Right atrium auricular region (tissue), 2 donors: ENCODE results near the gene ZMIZ1. TPM values are rescaled to one million over a fixed set of nuclear protein-coding genes. Genes with fewer than 3 reads are reported as not detected.

Experiments
- DNase-seq: peaks from one replicate; pipeline ENCODE4 v3.0.0-alpha.2; 2019; ENCODE audit warnings: low spot score
- H3K27ac ChIP-seq, 2 donors: fragments of 200-600 bp; sonication (generic); 1 replicate in 1 of 2; 2 replicates in 1 of 2; pipeline ENCODE4 v1.5.1; 2016 to 2019
- H3K27me3 ChIP-seq, 2 donors: fragments of 200-600 bp; sonication (generic); one replicate each; pipeline versions ENCODE4 v1.5.1 to v1.6.0; 2017 to 2019
- H3K36me3 ChIP-seq: fragments of 200-600 bp; sonication (generic); one replicate; pipeline ENCODE4 v1.5.1; 2016
- H3K4me1 ChIP-seq, 2 donors: fragments of 200-600 bp; sonication (generic); one replicate each; pipeline versions ENCODE4 v1.5.1 to v1.6.0; 2017 to 2019
- H3K4me3 ChIP-seq, 2 donors: fragments of 200-600 bp; sonication (generic); 1 replicate in 1 of 2; 2 replicates in 1 of 2; pipeline ENCODE4 v1.5.1; 2017 to 2019; ENCODE audit warnings: mild to moderate bottlenecking in 1 of 2, moderate library complexity in 1 of 2
- H3K9me3 ChIP-seq, 2 donors: fragments of 200-600 bp; sonication (generic); one replicate each; pipeline ENCODE4 v1.5.1; 2019
- total RNA-seq, 2 donors: library from RNA; depleted of rRNA; stranded (reverse); fragments of >200 nt; gene quantifications; one replicate each; pipeline ENCODE4 v1.1.0, GENCODE V29; 2016
- TF ChIP-seq, protein P1 (sequence below), 2 donors: fragments of 200-600 bp; sonication (generic); IDR thresholded peaks; one replicate each; pipeline ENCODE4 v1.5.1; 2019; ENCODE audit warnings: antibody characterized with exemption in 2 of 2

ZMIZ1 gene
- total RNA-seq, 2 donors from 2014 or later, result 59.3 to 71.0 TPM

DNA sequence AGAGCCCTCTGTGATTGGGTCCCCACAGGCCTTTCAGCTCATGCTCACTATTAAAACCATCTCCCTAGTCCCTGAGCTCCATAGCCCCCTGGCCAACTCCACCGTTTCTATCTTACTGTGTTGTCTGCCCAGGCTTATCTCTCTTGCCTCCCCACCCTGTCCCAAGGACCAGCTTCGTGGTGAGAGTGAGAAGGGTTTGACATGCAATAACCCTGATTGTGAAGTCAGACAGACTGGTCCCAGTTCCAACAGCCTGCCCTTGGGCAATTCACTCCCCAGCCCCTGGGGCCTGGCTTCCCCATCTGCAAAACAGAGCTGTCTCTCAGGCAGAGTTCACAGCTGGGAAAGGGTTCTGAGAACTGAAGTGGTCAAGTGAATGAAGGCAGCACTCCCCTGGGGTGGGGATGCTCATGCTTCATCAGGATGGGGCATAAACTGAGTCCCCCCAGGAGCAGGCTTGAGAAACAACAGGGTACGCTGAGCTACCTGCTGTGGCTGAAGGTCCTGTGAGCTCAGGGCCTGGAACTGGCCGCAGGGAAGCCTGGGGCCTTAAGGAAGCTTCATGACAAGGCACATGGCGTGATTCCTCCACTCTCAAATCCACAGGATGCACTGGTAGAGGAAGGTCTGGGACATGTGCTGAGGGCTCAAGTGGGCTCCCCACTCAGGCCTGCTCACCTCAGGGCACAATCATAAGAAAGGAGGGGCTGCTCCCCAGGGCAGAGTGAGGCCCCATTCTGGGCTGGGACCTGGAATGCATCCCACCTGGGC, 276.7 kb downstream of the ZMIZ1 start:
- no peak for DNase-seq
- Histone ChIP-seq H3K36me3 (peaks cover 14% of the 10 kb centered on the region), H3K4me3 (no peak overlapping the region), H3K27me3 (no peaks in the 10 kb centered on the region), H3K4me1 (peaks cover 3 to 34% of the 10 kb centered on the region in 2 donors), H3K9me3 (no peaks in the 10 kb centered on the region), H3K27ac (no peak overlapping the region)
- TF ChIP-seq, protein P1, sequence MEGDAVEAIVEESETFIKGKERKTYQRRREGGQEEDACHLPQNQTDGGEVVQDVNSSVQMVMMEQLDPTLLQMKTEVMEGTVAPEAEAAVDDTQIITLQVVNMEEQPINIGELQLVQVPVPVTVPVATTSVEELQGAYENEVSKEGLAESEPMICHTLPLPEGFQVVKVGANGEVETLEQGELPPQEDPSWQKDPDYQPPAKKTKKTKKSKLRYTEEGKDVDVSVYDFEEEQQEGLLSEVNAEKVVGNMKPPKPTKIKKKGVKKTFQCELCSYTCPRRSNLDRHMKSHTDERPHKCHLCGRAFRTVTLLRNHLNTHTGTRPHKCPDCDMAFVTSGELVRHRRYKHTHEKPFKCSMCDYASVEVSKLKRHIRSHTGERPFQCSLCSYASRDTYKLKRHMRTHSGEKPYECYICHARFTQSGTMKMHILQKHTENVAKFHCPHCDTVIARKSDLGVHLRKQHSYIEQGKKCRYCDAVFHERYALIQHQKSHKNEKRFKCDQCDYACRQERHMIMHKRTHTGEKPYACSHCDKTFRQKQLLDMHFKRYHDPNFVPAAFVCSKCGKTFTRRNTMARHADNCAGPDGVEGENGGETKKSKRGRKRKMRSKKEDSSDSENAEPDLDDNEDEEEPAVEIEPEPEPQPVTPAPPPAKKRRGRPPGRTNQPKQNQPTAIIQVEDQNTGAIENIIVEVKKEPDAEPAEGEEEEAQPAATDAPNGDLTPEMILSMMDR (IDR thresholded peaks at IDR 0.05), result no peak

DNA sequence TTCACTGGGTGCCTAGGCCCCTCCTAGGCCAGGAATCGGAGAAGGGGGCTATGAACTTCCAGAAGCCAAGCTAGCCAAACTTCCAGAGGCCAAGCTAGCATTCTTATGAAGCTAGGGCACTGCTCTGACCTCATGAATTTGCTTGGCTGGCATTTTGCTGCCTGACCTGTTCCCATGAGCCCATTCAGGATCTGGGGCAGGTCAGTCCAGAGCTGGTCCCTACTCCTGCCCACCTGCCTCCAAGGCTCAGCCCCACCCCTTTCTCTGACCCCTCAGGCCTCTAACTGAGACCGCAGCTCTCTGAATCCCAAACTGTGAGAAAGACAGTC, 277.2 kb downstream of the ZMIZ1 start:
- H3K27me3 ChIP-seq, result no peaks in the 10 kb centered on the region
- TF ChIP-seq, protein P1 (IDR thresholded peaks at IDR 0.05), result no peak
- no peaks in the 10 kb centered on the region for H3K9me3 ChIP-seq
- no peak overlapping the region for H3K4me3 ChIP-seq
- peaks cover 19% of the 10 kb centered on the region for H3K36me3 ChIP-seq
- no peak overlapping the region for H3K27ac ChIP-seq
- DNase-seq, result no peak
- peaks cover 3 to 34% of the 10 kb centered on the region in 2 donors for H3K4me1 ChIP-seq

DNA sequence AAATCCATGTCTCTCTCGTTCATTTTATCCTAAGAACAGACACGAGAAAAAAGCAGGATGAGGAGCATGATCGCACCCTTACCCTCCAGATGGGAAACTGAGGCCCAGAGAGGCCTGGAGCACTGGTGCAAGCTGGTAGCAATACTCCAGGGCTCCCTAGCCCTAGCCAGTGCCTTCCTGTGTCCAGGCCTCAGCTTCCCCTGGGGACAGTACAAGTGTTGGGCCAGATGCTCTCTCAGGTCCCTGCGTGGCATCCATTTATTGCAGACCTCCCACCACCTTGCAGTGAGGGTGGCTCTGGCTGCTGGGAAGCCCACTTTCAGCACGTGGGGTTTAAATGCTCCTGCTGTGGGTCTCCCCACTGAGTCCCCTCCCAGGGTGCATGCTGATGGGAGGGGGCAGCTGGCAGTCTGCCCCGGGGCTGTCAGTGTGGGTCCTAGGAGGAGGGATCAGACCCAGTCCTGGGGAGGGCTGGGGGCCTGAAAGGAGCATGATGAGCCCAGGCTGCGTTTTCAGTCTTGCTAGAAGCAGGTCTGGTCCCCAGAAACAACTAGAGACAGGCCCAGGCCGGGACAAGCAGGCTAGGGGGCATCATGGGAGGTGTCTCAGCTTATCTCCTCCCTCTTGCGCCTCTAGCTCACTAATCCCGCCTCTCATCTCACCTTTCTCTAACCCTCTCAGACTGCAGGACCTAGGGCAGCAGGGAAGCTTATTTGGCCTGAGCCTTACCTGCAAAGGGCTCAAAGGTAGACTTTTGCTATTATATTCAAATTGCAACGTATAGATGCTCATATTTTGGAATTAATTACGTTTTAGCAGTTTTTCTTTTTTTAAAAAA, 277.8 kb downstream of the ZMIZ1 start:
- DNase-seq, result no peak
- H3K27me3 ChIP-seq, result no peaks in the 10 kb centered on the region
- H3K4me3 ChIP-seq, result peak overlapping the region in 1 of 2 donors; percentile 87
- peaks cover 3 to 34% of the 10 kb centered on the region in 2 donors for H3K4me1 ChIP-seq
- peaks cover 26% of the 10 kb centered on the region for H3K36me3 ChIP-seq
- H3K27ac ChIP-seq, result peak overlapping the region in 1 of 2 donors; percentile 94
- no peaks in the 10 kb centered on the region for H3K9me3 ChIP-seq
- TF ChIP-seq, protein P1 (IDR thresholded peaks at IDR 0.05), result no peak

DNA sequence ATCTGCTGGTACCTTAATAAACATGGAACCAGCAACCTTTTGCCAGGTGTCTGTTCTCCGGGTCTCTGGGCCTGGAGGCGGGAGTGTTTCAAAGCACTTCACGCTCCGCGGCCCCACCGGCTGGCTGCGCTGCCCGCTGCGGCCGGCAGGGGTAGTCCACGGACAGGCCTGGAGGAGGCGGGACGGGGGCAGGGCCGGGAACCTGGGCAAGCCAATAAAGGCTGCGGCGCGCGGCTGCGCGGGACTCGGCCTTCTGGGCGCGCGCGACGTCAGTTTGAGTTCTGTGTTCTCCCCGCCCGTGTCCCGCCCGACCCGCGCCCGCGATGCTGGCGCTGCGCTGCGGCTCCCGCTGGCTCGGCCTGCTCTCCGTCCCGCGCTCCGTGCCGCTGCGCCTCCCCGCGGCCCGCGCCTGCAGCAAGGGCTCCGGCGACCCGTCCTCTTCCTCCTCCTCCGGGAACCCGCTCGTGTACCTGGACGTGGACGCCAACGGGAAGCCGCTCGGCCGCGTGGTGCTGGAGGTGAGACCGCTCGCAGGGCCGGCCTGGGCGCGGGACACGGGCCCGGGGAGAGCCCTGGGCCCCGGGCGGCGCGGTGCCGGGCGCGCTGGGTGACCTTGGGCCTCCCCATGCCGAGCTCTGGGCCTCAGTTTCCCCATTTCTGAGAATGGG, 278.6 kb downstream of the ZMIZ1 start, which contains the start of gene PPIF:
PPIF (plus strand) TSS at position 244 of the 668 bp plus-strand sequence; CDS start at position 324, 80 bp downstream.
- TF ChIP-seq, protein P1 (IDR thresholded peaks at IDR 0.05), result peak; percentile 99
- Histone ChIP-seq H3K27ac (peak within 1 kb of the TSS; percentile 89 to 94), H3K9me3 (no peaks in the 10 kb centered on the region), H3K4me1 (peaks cover 3 to 34% of the 10 kb centered on the region in 2 donors), H3K36me3 (peaks cover 33% of the 10 kb centered on the region), H3K4me3 (peak within 1 kb of the TSS; percentile 58 to 87), H3K27me3 (no peaks in the 10 kb centered on the region)
- peak; percentile 94 for DNase-seq

DNA sequence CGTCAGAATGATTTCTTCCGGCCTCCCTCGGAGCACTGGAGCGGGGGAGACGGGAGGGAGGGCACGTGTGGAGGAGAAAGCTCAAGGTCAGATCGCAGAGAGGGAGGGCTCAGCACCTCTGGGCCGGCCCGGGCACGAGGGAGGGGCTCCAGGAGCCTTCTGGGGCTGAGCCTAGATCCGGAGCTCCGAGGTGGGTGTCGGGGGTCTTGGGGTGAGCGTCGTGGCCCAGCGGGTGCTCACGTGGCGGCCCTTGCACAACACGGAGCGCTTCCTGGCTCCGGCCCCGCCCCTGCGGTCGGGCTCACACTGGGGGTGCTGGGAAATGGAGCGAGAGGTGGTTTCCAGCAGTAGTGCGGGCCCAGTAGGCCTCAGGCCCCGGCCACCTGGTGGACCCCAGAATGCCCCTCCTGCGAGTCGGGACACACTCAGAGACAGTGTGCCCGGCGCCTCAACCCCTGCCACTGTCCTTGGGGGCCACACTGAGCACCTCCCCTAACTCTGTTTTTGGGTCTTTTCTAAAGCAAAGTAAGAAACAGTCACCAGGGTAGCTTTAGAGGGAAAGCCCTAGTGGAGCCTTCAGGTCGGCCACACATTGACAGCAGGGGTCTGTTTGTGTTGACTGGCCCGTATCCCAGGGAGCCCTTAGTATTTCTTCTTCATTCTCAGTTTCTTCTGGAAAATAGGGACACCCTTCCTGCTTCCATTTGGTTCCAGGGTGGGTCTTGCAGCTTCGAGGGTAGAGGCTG, 279.3 kb downstream of the ZMIZ1 start:
- Histone ChIP-seq H3K27ac (peak overlapping the region; percentile 89 to 94), H3K9me3 (no peaks in the 10 kb centered on the region), H3K4me1 (peaks cover 3 to 34% of the 10 kb centered on the region in 2 donors), H3K4me3 (peak overlapping the region; percentile 58 to 87), H3K27me3 (no peaks in the 10 kb centered on the region), H3K36me3 (peaks cover 40% of the 10 kb centered on the region)
- TF ChIP-seq, protein P1 (IDR thresholded peaks at IDR 0.05), result no peak
- DNase-seq, result peak; percentile 74
